Uterus (tissue), 4 donors: ENCODE data around the gene METAP2. TPM values are rescaled to one million over a fixed set of nuclear protein-coding genes. Genes with fewer than 3 reads are reported as not detected.

Experiments used
- DNase-seq, 2 donors: peaks; one replicate each; pipeline ENCODE4 v3.0.0-alpha.2; 2019 to 2020
- H3K27ac ChIP-seq, 2 donors: fragments of 200-600 bp; sonication (generic); 1 replicate in 1 of 2; 2 replicates in 1 of 2; pipeline ENCODE4 v1.5.1; 2016 to 2018
- H3K27me3 ChIP-seq, 2 donors: fragments of 200-600 bp; sonication (generic); one replicate each; pipeline ENCODE4 v1.5.1; 2018 to 2019; ENCODE audit warnings: control low read depth in 1 of 2
- H3K36me3 ChIP-seq, 2 donors: fragments of 200-600 bp; sonication (generic); one replicate each; pipeline ENCODE4 v1.5.1; 2019; ENCODE audit warnings: control low read depth in 1 of 2
- H3K4me1 ChIP-seq, 2 donors: fragments of 200-600 bp; sonication (generic); one replicate each; pipeline ENCODE4 v1.5.1; 2018 to 2019; ENCODE audit warnings: control low read depth in 1 of 2
- H3K4me3 ChIP-seq, 2 donors: fragments of 200-600 bp; sonication (generic); 1 replicate in 1 of 2; 2 replicates in 1 of 2; pipeline ENCODE4 v1.5.1; 2018 to 2019; ENCODE audit warnings: mild to moderate bottlenecking in 1 of 2
- H3K9me3 ChIP-seq, 2 donors: fragments of 200-600 bp; sonication (generic); one replicate each; pipeline ENCODE4 v1.5.1; 2019; ENCODE audit warnings: control low read depth in 1 of 2
- CTCF ChIP-seq, 4 experiments: fragments of 200-600 bp in 2 of 4; fragments of 450-650 bp in 2 of 4; sonication (generic) in 2 of 4; IDR thresholded peaks; one replicate each; pipeline ENCODE4 v1.5.1; 2016 to 2019; ENCODE audit warnings: antibody characterized with exemption in 4 of 4, mild to moderate bottlenecking in 2 of 4, moderate library complexity in 1 of 4
- POLR2A ChIP-seq, 2 donors: fragments of 450-650 bp; IDR thresholded peaks; one replicate each; pipeline ENCODE4 v1.6.1; 2016; ENCODE audit warnings: antibody characterized with exemption in 2 of 2, mild to moderate bottlenecking in 1 of 2, moderate library complexity in 1 of 2
- intact Hi-C: fragments of 100-400 bp; cut with DNase I; formaldehyde crosslinking; loops from one replicate; pipeline ENCODE4 v1.15.1; 2023; ENCODE audit warnings: low total_unique reads
- small RNA-seq: library from RNA; depleted of rRNA; stranded (forward); fragments of <200 nt; gene quantifications from one replicate; pipeline ENCODE3, GENCODE V24; 2016
- total RNA-seq, 4 donors: library from RNA; depleted of rRNA in 3 of 4; stranded (reverse); fragments of >200 nt in 3 of 4; gene quantifications; one replicate each; pipeline versions ENCODE4 v1.1.0 to v1.2.4, GENCODE V29; 2014 to 2023
- donor health status: DM: yes; HTN: yes; CAD: no.

Gene METAP2
- total RNA-seq, 4 donors from 2014 or later, result 25.9 to 544 (median 72.8) TPM

DNA sequence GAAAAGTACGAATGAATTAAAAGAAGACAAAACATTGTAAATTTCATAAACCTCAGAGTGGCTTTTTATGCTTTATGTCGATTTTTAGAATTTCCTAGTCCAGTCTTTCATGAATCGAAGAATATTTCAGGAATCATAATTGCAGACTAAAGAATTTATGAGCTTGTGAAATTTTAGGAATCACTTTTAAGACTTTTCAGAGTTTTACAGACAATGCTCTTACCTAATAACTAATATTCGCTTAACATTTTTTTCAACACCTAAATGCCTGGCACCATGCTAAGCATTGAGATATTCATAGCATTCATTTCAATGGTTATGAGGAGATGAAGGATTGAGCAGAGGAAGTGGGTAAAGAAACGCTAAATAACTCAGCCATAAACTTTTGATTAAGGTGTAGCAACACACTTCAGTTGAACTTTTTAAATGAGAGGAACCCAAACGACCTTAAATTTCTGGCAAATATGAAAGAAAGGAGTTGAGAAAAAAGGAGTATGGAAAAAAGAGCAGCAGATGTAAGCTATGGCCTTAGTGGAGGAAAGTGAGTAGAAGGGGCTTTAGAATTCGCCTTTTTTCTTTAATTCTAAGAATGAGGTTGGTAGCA lies 78.1 kb downstream of the METAP2 start:
- Histone ChIP-seq H3K4me3 (no peak overlapping the region), H3K27ac (no peak overlapping the region)
- no peak for TF ChIP-seq POLR2A (IDR thresholded peaks at IDR 0.05)

GRCh38 chr12:95553197-95553943 lies 79.4 kb downstream of the METAP2 start:
- intact Hi-C loops, result no loop called here
- DNase-seq, result no peak

More for the DNA sequence above, 78.1 kb downstream of the METAP2 start:
- Histone ChIP-seq H3K4me1 (no peaks in the 10 kb centered on the region), H3K27me3 (no peaks in the 10 kb centered on the region), H3K36me3 (no peaks in the 10 kb centered on the region), H3K9me3 (no peaks in the 10 kb centered on the region)
- intact Hi-C loops, result no loop called here
- no peak for DNase-seq

DNA sequence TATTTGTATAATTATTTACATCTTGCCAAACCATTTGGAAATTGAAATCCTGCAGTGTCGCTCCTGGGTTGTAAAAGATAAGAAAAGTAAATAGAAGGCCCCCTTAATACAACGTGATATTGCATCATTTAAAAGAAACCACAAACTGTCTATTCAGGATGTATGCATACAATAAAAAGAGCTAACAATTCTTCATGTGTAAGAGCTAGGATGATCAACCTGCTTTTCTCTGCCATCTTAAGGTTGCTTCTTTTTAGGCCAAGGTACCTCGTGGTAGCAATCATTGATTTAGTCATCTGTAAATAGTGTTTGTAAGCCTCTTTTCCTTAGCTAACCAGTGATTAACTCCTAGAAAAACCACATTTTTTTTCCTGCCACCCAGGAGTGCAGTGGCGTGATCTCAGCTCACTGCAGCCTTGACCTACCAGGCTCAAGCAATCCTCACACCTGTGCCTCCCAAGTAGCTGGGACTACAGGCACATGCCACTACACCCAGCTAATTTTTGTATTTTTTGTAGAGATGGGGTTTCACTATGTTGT lies 80.7 kb downstream of the METAP2 start:
- Histone ChIP-seq H3K27ac (no peak overlapping the region), H3K4me1 (no peaks in the 10 kb centered on the region), H3K36me3 (no peaks in the 10 kb centered on the region), H3K9me3 (no peaks in the 10 kb centered on the region), H3K27me3 (no peaks in the 10 kb centered on the region), H3K4me3 (no peak overlapping the region)
- DNase-seq, result no peak
- TF ChIP-seq CTCF (IDR thresholded peaks at IDR 0.05) (no peak), POLR2A (IDR thresholded peaks at IDR 0.05) (no peak)
- intact Hi-C loops, result no loop called here

More at GRCh38 chr12:95553197-95553943, 79.4 kb downstream of the METAP2 start:
- TF ChIP-seq CTCF (IDR thresholded peaks at IDR 0.05), result no peak
- no peak for TF ChIP-seq POLR2A (IDR thresholded peaks at IDR 0.05)
- Histone ChIP-seq H3K27ac (no peak overlapping the region), H3K9me3 (no peaks in the 10 kb centered on the region), H3K4me3 (no peak overlapping the region), H3K4me1 (no peaks in the 10 kb centered on the region), H3K36me3 (no peaks in the 10 kb centered on the region), H3K27me3 (no peaks in the 10 kb centered on the region)

DNA sequence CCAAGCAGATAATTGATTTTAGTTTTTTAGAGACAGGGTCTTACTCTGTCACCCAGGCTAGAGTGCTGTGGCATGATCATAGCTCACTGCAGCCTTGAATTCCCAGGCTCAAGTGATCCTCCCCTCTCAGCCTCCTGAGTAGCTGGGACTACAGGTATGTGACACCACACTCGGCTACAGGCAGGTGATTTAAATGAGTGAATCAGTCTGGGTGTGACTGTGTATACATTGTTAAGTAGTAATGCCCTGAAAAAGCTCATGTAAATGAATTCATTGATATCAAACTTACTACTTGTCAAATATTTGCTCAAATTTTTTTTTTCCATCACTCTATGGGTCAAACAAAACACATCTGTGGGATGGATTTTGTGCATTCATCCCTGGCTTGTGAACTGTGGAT lies 83.7 kb downstream of the METAP2 start:
- intact Hi-C loops, result no loop called here
- Histone ChIP-seq H3K4me1 (no peaks in the 10 kb centered on the region), H3K27ac (no peak overlapping the region), H3K4me3 (no peak overlapping the region), H3K27me3 (no peaks in the 10 kb centered on the region), H3K36me3 (no peaks in the 10 kb centered on the region), H3K9me3 (no peaks in the 10 kb centered on the region)
- no peak for TF ChIP-seq CTCF (IDR thresholded peaks at IDR 0.05)
- no peak for TF ChIP-seq POLR2A (IDR thresholded peaks at IDR 0.05)
- DNase-seq, result no peak

Small RNAs within 50 kb of the gene (small RNA-seq; reads per million reads assigned to genes)
- gene RNU6-735P, result not detected

Other genes with a start within 250 kb of the METAP2 start
- gene USP44, start 77.3 kb downstream of the METAP2 start, total RNA-seq, result 1 to 10 TPM; 2.6 to 7.7 (median 5.0) TPM